ENCODE data around the gene LMAN1. TPM values are rescaled to one million over a fixed set of nuclear protein-coding genes. Genes with fewer than 3 reads are reported as not detected.

Gene LMAN1
- total and polyA plus RNA-seq, 10 of the 15 experiments (the other 5 are each of a cell fraction or from before 2014, with no cell fraction given), result 15.0 to 78.9 (median 67.5) TPM

GRCh38 chr18:59303006-59303405 lies 56.1 kb downstream of the LMAN1 start:
- ChIA-PET RAD21 (ENCODE audit: unreplicated experiment) (interaction anchor here (2.4 kb wide), 1 partner anchor 100 kb away, joined by 13 read pairs; no protein-coding TSS in a partner anchor), SMC1A (ENCODE audit: uncharacterized antibody, unreplicated experiment) (interaction anchor here (1.0 to 3.3 kb wide), 3 partner anchors 8 to 100 kb away, joined by 3 to 21 read pairs (median 4); no protein-coding TSS in a partner anchor), POLR2A (no interaction called here), CTCF (interaction anchor here (0.8 to 4.4 kb wide), 2 partner anchors 14 to 100 kb away, joined by 3 to 33 read pairs; no protein-coding TSS in a partner anchor)
- DNase-seq (ENCODE audit: low read depth, low spot score) (no peak), FAIRE-seq (no peak), ATAC-seq (no peak)
- BruUV-seq (replicated peaks), result no TSS peak
- intact Hi-C loops (cut with micrococcal nuclease; ENCODE audit: unreplicated experiment) (no loop called here), in situ Hi-C loops (cut with MboI) (no loop called here)
- peaks cover 3 to 7% of the 10 kb centered on the region in 2 experiments; a peak in 3 of 4 replicates for H3K27me3 ChIP-seq (replicated peaks in 1 of 2; ENCODE audit: control insufficient read depth in 2 of 2, insufficient read depth in 2 of 2, low read length in 1 of 2)
- no peaks in the 10 kb centered on the region for H3K36me3 ChIP-seq (ENCODE audit: control insufficient read depth in 2 of 2, insufficient read depth in 2 of 2, low read length in 1 of 2)
- no peak overlapping the region for H3K4me3 ChIP-seq
- no peaks in the 10 kb centered on the region; the same call in 2 of the 3 replicates for H3K9me3 ChIP-seq (replicated peaks; ENCODE audit: control insufficient read depth, insufficient read depth, low read length)
- H4K20me1 ChIP-seq (ENCODE audit: control insufficient read depth, insufficient read depth), result no peaks in the 10 kb centered on the region
- no peaks in the 10 kb centered on the region for H3K79me2 ChIP-seq (ENCODE audit: control insufficient read depth, insufficient read depth, low read length)
- no peaks in the 10 kb centered on the region for H3K4me1 ChIP-seq (ENCODE audit: control insufficient read depth, insufficient read depth, low read length)
- H3K9ac ChIP-seq (ENCODE audit: control insufficient read depth, insufficient read depth, low read length), result no peak overlapping the region
- WGBS (ENCODE audit: insufficient coverage, insufficient replicate concordance, low lambda C conversion rate, missing lambda C conversion rate), result 0% methylated on average over 2 of the region's 2 CpGs
- no peak overlapping the region for H2AFZ ChIP-seq (ENCODE audit: control insufficient read depth, low read depth, low read length)
- H3K4me2 ChIP-seq (ENCODE audit: control insufficient read depth, insufficient read depth), result no peak overlapping the region
- no peak overlapping the region for H3K27ac ChIP-seq (ENCODE audit: control insufficient read depth, insufficient read depth)
- TF ChIP-seq TCF12 (IDR thresholded peaks at IDR 0.05; ENCODE audit: low read depth, low read length) (no peak), HCFC1 (IDR thresholded peaks at IDR 0.05; ENCODE audit: low read length) (no peak), ATF3 (IDR thresholded peaks at IDR 0.05; ENCODE audit: borderline replicate concordance, extremely low read depth, low read depth, low read length) (no peak), RELB (IDR thresholded peaks at IDR 0.05; ENCODE audit: low read depth) (no peak), SMAD5 (IDR thresholded peaks at IDR 0.05; ENCODE audit: low read depth) (no peak), E4F1 (IDR thresholded peaks at IDR 0.05; ENCODE audit: borderline replicate concordance, partially characterized antibody) (no peak), RBBP5 (conservative IDR thresholded peaks at IDR 0.05) (no peak), TCF7 (IDR thresholded peaks at IDR 0.05; ENCODE audit: borderline replicate concordance) (no peak), ZBTB11 (CRISPR knock-in tag; IDR thresholded peaks at IDR 0.05) (no peak), SREBF1 (IDR thresholded peaks at IDR 0.05; ENCODE audit: low read length) (no peak), CUX1 (IDR thresholded peaks at IDR 0.05; ENCODE audit: insufficient replicate concordance, low read depth, low read length) (no peak)

Measured in GM12878 (cell line).